Aorta (tissue), 5 donors: ENCODE results near the gene ZMYND10. TPM values are rescaled to one million over a fixed set of nuclear protein-coding genes. Genes with fewer than 3 reads are reported as not detected.
"Not testable (repeated sequence)": the region's sequence is repeated elsewhere in the genome, so short reads cannot be mapped to it uniquely, and the experiment has no call there.

Source experiments
- ATAC-seq: fragments of 200-7000 bp; cut with Tn5 transposase; one replicate; pipeline ENCODE4 v1.9.1; 2022; ENCODE audit warnings: moderate library complexity; ENCODE audit not compliant: low FRiP score
- DNase-seq, 2 donors: peaks; one replicate each; pipeline ENCODE4 v3.0.0-alpha.2; 2020
- H3K27ac ChIP-seq, 2 donors: one replicate each; pipeline ENCODE4 v1.5.1; 2013; ENCODE audit warnings: low read length in 2 of 2, mild to moderate bottlenecking in 2 of 2, moderate library complexity in 2 of 2, control low read depth in 1 of 2, inconsistent platforms in 1 of 2, low read depth in 1 of 2
- H3K27me3 ChIP-seq, 2 donors: one replicate each; pipeline ENCODE4 v1.6.1; 2013; ENCODE audit warnings: control low read depth in 1 of 2, low read length in 1 of 2, mild to moderate bottlenecking in 1 of 2, moderate library complexity in 1 of 2; ENCODE audit not compliant: insufficient read depth in 2 of 2, control insufficient read depth in 1 of 2
- H3K36me3 ChIP-seq, 2 donors: one replicate each; pipeline ENCODE4 v1.6.1; 2013; ENCODE audit warnings: control low read depth in 1 of 2, low read length in 1 of 2, mild to moderate bottlenecking in 1 of 2; ENCODE audit not compliant: insufficient read depth in 2 of 2, control insufficient read depth in 1 of 2
- H3K4me1 ChIP-seq, 2 donors: one replicate each; pipeline ENCODE4 v1.6.1; 2013; ENCODE audit warnings: low read length in 2 of 2, control low read depth in 1 of 2, mild to moderate bottlenecking in 1 of 2, moderate library complexity in 1 of 2; ENCODE audit not compliant: insufficient read depth in 2 of 2, control insufficient read depth in 1 of 2
- H3K4me3 ChIP-seq, 2 donors: one replicate each; pipeline ENCODE4 v1.5.1; 2013; ENCODE audit warnings: low read length in 2 of 2, control low read depth in 1 of 2, mild to moderate bottlenecking in 1 of 2
- H3K9me3 ChIP-seq: one replicate; pipeline ENCODE4 v1.6.1; 2013; ENCODE audit warnings: mild to moderate bottlenecking, low read length; ENCODE audit not compliant: control insufficient read depth
- WGBS, 2 donors: extraction: QIAGEN DNeasy Blood & Tissue Kit; methylation state at CpG; one replicate each; pipeline ENCODE4 v1.1.7; 2013; 5-methylcytosine and 5-hydroxymethylcytosine counted together
- intact Hi-C, 2 donors: fragments of 100-400 bp; cut with DNase I; formaldehyde crosslinking; loops; one replicate each; pipeline versions ENCODE4 v1.14.2 to v1.15.0; 2022
- polyA plus RNA-seq, 2 donors: library from polyadenylated mRNA; stranded (reverse); fragments of 200-250 nt; gene quantifications; one replicate each; pipeline ENCODE4 v1.2.3, GENCODE V29; 2013
- total RNA-seq, 2 donors: library from RNA; stranded (reverse); fragmentation: NEBNext Ultra II Directional; extraction: Animal tissue kit (Norgen Biotek cat#: 25700); gene quantifications; one replicate each; pipeline ENCODE4 v1.2.1, GENCODE V29; 2021
- donor health status: healthy with polysubstance abuse.
- donor health status: Bipolar disorder and iron deficiency.
- donor health status: DM: no; HTN: no; CAD: no.
- donor health status: DM: no; HTN: no; CAD: no.
- donor health status: DM: yes; HTN: yes; CAD: no.

ZMYND10 gene
- total and polyA plus RNA-seq, 4 donors: 0.13 to 3.5 (median 0.82) TPM

DNA sequence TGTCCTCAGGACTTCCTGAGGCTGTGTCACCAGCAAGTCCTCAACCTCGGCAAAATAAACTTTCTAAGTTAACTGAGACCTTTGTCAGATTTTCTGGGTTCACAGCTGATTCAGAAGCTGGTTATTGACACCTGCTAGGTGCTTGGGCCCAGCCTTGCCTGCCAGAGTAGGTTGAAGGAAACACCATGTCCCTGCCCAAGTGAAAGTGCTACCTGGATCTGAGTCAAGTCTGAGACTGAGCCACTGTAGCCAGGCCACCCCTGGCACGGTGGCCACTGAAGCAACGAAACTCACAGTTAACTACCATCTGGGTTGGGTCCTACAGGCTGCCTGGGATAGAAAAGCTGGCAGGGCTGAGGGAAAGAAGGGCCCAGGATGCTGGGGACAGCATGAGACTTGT, 31.2 kb downstream of the ZMYND10 start:
- H3K4me1 ChIP-seq: no peaks in the 10 kb centered on the region
- H3K36me3 ChIP-seq: no peaks in the 10 kb centered on the region
- peak in 1 of 2 donors; percentile 30 for DNase-seq
- no peak for ATAC-seq
- no peaks in the 10 kb centered on the region for H3K9me3 ChIP-seq
- H3K27ac ChIP-seq: no peak overlapping the region
- H3K27me3 ChIP-seq: no peaks in the 10 kb centered on the region
- no peak overlapping the region for H3K4me3 ChIP-seq
- 61 to 67% methylated on average over 3 of the region's 3 CpGs for WGBS, 2 donors
- intact Hi-C loops: no loop called here

DNA sequence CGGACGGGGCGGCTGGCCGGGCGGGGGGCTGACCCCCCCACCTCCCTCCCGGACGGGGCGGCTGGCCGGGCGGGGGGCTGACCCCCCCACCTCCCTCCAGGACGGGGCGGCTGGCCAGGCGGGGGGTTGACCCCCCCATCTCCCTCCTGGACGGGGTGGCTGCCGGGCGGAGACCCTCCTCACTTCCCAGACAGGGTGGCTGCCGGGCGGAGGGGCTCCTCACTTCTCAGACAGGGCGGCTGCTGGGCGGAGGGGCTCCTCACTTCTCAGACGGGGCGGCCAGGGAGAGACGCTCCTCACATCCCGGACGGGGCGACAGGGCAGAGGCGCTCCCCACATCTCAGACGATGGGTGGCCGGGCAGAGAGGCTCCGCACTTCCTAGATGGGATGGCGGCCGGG, 33.5 kb downstream of the ZMYND10 start:
- intact Hi-C loops, ATAC-seq, H3K9me3 ChIP-seq, H3K4me3 ChIP-seq, H3K27ac ChIP-seq, H3K27me3 ChIP-seq, H3K4me1 ChIP-seq, H3K36me3 ChIP-seq: not testable (repeated sequence)
- peak in 1 of 2 donors; percentile 42 for DNase-seq
- 86 to 87% methylated on average over 13 to 32 of the region's 32 CpGs for WGBS, 2 donors

DNA sequence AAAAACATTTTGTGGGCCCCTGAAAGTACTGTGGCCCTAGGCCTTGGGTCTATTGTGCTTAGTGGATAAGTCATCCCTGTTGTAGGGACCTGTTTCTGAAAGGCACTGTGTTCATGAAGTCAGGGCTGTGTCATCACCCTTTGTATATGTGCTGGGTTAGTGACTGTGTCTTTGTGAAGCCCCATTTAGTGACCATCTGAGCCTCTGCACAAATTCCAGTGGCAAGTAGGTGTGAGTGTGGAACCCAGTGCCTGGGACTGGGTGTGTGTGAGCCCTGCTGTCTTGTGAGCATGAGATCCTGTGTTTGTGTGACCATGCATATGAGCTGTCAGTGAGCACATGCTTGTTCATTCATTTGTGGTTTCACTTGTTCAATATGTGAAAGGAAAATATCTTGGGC, 40.9 kb downstream of the ZMYND10 start:
- ATAC-seq (no peak), DNase-seq (no peak)
- no peak overlapping the region for H3K27ac ChIP-seq
- no peaks in the 10 kb centered on the region for H3K4me1 ChIP-seq
- intact Hi-C loops: no loop called here
- H3K36me3 ChIP-seq: no peaks in the 10 kb centered on the region
- H3K27me3 ChIP-seq: no peaks in the 10 kb centered on the region
- H3K4me3 ChIP-seq: no peak overlapping the region
- no peaks in the 10 kb centered on the region for H3K9me3 ChIP-seq

DNA sequence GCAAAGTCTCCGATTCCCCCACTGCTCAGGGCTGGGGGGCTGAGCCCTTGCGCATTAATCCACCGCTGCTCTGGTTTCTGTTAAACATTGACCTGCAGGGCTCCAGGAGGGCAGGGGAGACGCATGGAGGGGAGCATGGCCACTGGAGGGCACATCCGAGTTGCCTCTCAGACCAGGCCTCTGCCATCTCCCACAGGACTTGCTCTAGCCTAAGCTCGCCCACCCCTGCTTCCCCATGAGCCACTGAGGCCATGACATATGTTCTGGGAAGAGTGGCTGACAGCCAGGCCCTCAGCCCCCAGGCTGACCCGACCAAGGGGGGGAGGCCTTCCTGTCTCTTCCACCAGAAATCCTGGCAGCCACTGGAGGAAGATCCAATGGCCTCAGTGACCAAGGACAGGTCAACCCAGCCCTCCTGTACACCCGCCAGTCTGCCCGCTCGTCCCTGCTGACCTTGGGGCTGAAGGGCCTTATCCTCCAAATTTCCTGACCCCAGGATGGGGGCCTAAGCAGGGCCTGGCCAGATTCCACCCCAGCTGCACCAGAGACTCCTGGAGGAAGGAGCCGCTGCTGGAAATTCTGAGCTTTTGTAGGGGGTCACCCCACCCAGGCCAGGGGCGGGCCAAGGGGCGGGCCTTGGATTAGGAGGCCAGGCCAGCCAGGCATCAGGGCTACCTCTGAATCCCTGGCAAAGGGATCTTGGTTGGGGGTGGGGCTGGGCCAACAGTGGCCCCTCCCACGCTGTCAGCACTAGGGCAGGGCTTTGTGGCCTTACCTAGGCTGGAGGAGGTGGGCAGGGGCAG, 42.3 kb downstream of the ZMYND10 start, which contains the start of gene HYAL1:
TSS of gene HYAL1 (minus strand) at position 562 of the 803 bp plus-strand sequence. CDS start 618 bp downstream, outside the sequence.
- intact Hi-C loops: no loop called here
- Histone ChIP-seq H3K36me3 (no peaks in the 10 kb centered on the region), H3K9me3 (no peaks in the 10 kb centered on the region), H3K4me1 (no peaks in the 10 kb centered on the region), H3K27me3 (no peaks in the 10 kb centered on the region), H3K27ac (no peak within 1 kb of the TSS), H3K4me3 (no peak within 1 kb of the TSS)
- peak; percentile 57 to 83 for DNase-seq
- 68 to 71% methylated on average over 14 of the region's 14 CpGs for WGBS, 2 donors
- peak; percentile 28 for ATAC-seq

DNA sequence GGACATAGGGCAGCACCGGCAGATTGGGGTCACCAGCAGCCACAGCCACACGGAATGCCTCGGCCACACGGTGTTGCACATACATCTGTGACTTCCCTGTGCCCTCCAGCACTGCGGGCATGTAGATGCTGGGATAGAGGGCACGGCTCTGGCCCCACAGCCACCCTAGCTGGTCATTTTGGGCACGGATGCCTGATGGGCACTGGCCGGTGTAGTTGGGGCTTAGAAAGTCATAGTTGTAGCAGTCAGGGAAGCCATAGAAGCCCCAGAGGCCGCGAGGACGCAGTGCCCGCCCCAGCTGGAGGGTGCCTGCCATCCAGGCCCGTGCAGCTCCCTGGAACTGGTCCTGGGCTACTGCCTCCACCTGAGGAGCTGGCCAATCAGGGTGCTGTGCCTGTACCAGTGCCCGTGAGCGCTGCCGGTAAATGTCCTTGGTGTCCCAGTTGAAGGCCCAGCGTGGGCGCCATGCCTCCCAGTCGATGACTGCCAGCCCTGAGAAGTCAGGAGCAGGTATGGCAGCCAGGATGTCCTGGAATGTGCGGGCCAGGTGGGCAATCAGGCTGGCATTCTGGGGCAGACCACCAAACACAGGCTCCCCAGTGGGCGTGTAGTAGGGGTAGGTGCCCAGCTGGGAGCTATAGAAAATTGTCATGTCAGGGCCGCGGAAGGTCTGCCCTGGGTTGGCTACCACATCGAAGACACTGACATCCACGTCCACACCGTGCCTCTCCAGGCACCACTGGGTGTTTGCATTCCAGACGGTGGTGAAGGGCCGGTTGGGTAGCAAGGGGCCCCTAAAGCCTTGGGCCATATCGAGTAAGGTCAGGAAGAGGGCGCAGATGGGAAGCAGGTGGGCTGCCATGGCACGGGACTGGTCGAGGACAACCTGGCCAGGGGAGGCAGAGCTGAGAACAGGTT, 43.2 kb downstream of the ZMYND10 start:
- no peaks in the 10 kb centered on the region for H3K36me3 ChIP-seq
- intact Hi-C loops: no loop called here
- WGBS, 2 donors: 86 to 89% methylated on average over 32 of the region's 32 CpGs
- H3K4me3 ChIP-seq: no peak overlapping the region
- no peaks in the 10 kb centered on the region for H3K27me3 ChIP-seq
- no peaks in the 10 kb centered on the region for H3K9me3 ChIP-seq
- H3K4me1 ChIP-seq: no peaks in the 10 kb centered on the region
- DNase-seq (peak in 1 of 2 donors; percentile 48), ATAC-seq (no peak)
- H3K27ac ChIP-seq: no peak overlapping the region

DNA sequence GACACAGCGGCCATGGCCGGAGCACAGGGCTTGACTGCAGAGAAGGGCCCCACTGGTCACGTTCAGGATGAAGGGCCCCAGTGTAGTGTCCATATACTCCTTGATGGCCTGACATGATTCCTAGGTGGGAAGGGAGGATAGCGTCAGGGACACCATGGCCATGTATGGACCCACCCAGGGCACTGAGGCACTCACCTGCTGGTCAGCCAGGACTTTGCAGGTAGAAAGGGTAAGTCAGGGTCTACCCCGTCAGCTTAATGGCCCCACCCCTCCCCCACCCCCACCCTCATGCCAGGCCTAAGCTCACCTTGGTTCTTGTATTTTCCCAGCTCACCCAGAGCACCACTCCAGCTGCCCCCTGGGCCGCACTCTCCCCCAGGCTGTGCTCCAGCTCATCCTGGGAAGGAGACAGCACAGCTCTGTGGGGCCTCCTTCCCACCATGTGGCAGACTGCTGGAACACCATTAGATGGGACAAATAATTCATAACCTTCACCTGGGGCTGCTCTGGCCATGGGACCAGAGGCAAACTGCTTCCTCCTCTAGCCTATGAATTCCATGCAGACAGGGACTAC, 44.8 kb downstream of the ZMYND10 start:
- WGBS, 2 donors: 86% methylated on average over 6 of the region's 6 CpGs
- intact Hi-C loops: no loop called here

DNA sequence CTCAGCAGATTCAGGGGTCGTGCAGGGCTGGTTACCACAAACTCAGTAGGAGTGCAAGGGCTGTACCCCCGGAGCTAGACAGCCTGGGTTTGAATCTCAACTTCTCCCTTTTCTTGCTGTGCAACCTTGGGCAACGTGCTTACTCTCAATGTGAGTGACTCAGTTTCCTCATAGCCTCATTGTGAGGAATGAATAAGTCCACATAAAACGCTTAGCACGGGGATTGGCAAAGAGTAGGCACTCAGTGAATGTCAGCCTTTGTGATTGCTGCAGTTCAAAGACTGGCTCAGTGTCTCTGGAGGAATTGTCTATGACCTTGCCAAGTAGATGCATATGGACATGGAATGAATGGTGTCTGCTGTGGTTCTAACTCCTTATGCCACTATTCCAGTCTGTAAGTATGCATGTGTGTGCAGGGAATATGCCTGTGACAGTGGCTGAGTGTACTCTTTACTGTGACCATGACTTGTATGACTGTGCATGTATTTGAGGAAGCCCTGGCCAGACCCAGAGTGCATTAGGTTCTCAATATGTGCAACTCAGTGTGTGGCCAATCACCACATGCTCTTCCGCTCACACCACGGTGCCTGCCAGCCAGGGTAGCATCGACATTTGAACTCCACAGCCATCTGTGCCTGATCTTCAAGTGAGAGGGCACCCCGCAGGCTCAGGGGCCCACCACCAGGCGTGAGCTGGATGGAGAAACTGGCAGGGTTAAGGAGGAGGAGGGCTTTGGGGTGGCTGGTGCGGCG, 45.4 kb downstream of the ZMYND10 start:
- no peaks in the 10 kb centered on the region for H3K27me3 ChIP-seq
- peak in 1 of 2 donors; percentile 71 for DNase-seq
- H3K9me3 ChIP-seq: no peaks in the 10 kb centered on the region
- H3K36me3 ChIP-seq: no peaks in the 10 kb centered on the region
- WGBS, 2 donors: 38 to 44% methylated on average over 12 of the region's 12 CpGs
- intact Hi-C loops: no loop called here
- H3K27ac ChIP-seq: peak overlapping the region; percentile 53 to 59
- H3K4me3 ChIP-seq: peak overlapping the region in 1 of 2 donors; percentile 39
- ATAC-seq: no peak
- no peaks in the 10 kb centered on the region for H3K4me1 ChIP-seq

More for the DNA sequence above, 44.8 kb downstream of the ZMYND10 start:
- no peak for ATAC-seq
- H3K9me3 ChIP-seq: no peaks in the 10 kb centered on the region
- no peaks in the 10 kb centered on the region for H3K36me3 ChIP-seq
- H3K27ac ChIP-seq: no peak overlapping the region
- H3K4me1 ChIP-seq: no peaks in the 10 kb centered on the region
- DNase-seq: no peak
- no peaks in the 10 kb centered on the region for H3K27me3 ChIP-seq
- H3K4me3 ChIP-seq: no peak overlapping the region

DNA sequence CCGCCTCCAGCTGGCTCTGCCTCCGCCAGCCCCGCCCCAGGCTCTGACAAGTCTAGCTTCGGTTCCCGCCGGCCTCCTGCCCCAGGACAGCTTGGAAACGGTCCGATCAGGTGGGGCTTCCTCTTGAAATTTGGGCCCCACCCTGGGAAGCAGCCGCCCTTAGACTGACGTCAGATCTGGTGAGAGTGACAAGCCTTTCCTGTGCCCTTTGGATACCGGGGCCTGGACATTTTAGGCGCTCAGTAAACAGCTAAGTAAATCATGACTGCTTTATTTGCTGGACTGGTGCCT, 45.9 kb downstream of the ZMYND10 start:
- WGBS, 2 donors: 1% methylated on average over 12 of the region's 12 CpGs
- intact Hi-C loops: no loop called here
- H3K4me1 ChIP-seq: no peaks in the 10 kb centered on the region
- peak overlapping the region in 1 of 2 donors; percentile 39 for H3K4me3 ChIP-seq
- H3K27me3 ChIP-seq: no peaks in the 10 kb centered on the region
- H3K36me3 ChIP-seq: no peaks in the 10 kb centered on the region
- ATAC-seq (no peak), DNase-seq (no peak)
- H3K9me3 ChIP-seq: no peaks in the 10 kb centered on the region
- H3K27ac ChIP-seq: peak overlapping the region; percentile 53 to 59
